ENCODE results near the gene HSD17B3. TPM values are rescaled to one million over a fixed set of nuclear protein-coding genes. Genes with fewer than 3 reads are reported as not detected.
A peak's percentile ranks its signal among the peaks of the same experiment; 100 is the strongest.

The HSD17B3 gene
- total and polyA plus RNA-seq, 7 donors: 0.16 to 1.1 (median 0.30) TPM; not detected in 3

DNA sequence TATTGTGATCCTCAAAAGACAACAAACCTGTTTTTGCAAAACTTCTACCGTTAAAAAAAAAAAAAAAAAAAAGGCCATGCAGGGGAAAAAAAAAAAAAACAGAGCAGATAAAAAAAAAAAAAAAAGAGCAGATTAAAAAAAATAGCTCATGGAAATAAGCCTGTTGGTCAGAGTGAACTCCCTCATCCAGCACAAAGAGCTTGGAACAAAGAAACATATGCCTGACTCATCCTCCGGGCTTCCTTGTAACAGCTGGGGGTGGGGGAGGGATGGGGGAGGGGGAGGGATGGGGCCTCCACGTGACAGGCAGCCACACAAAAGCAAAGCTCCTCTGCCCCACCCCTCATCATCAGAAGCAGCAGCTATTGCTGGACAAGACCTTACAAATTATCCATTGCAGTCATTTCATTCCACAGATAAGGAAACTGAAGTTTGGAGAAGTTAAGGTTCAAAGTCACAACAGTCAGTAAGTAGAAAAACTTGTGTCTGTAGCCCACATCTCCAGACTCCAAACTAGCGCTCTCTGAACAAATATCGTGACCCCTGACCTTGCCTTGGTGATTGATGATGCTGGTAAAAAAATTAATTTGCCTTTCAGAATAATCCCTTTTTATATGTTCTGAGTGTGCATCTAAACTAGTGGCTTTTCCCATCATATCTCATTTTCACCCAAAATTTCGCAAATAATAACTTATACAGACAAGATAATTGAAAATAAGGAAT is 42.6 kb upstream of the HSD17B3 start:
- Histone ChIP-seq H3K9me3 (peaks cover 5% of the 10 kb centered on the region), H3K4me3 (no peak overlapping the region), H3K27me3 (ENCODE audit: insufficient read depth in 3 of 3, low read length in 2 of 3) (no peaks in the 10 kb centered on the region), H3K36me3 (ENCODE audit: insufficient read depth in 1 of 2, low read depth in 1 of 2) (no peaks in the 10 kb centered on the region), H3K4me1 (peaks cover 3% of the 10 kb centered on the region), H3K27ac (no peak overlapping the region)
- DNase-seq (peak in 1 of 2 donors; percentile 40), ATAC-seq (peak; percentile 52 to 80 (median 78))
- no peak for TF ChIP-seq CTCF (IDR thresholded peaks at IDR 0.05)
- intact Hi-C loops (cut with DNase I): loop anchor here in 1 of 2 donors (5.0 kb wide), 1 partner anchor 313 kb away; the partner anchor contains the start of gene PRXL2C
- WGBS, 3 donors: 44 to 47% (median 44%) methylated on average over 6 of the region's 6 CpGs

DNA sequence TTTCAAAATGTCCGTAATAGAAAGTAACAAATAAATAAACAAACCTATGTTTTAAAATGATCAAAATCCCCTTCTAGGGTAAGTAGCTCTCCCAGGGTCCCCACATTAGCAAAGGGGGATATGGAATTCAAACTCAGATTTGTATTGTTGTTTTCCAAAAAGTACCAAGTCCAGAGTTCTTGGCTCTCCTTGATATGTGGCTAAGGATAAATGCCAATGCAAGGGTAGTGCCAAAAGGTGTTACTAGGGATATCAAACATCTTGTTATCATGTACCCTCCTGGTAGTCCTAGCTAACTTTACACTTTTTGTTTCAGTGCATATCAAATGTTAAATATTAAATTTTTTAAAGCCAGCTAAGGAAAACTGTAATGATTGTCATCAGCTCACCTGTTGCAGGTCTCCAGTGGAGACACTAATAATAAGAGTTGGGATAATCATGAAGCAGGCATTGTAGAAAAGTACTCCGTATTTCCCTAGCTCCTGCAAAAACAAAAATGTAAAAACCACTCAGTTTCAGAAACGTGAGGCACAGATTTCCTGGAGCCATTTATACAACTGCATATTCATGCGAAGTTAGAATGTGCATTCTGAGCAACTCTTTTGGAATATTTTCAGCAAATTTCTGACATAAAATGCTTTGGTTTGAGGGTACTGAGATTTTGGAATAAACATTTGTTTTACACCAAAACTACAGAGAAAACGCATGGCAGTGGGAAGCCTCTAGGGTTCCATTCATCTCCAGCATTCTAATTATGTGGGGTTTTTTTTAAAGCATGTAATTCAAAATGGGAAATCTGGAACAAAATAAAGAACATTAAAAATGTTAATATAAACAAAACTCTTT is 41.8 kb upstream of the HSD17B3 start:
- peaks cover 3% of the 10 kb centered on the region for H3K4me1 ChIP-seq
- peaks cover 5% of the 10 kb centered on the region for H3K9me3 ChIP-seq
- DNase-seq: no peak
- no peak overlapping the region for H3K27ac ChIP-seq
- intact Hi-C loops (cut with DNase I): no loop called here
- WGBS, 3 donors: 52 to 57% (median 57%) methylated on average over 5 of the region's 5 CpGs
- ATAC-seq: no peak
- no peak for TF ChIP-seq CTCF (IDR thresholded peaks at IDR 0.05)
- no peaks in the 10 kb centered on the region for H3K27me3 ChIP-seq (ENCODE audit: insufficient read depth in 3 of 3, low read length in 2 of 3)
- no peak overlapping the region for H3K4me3 ChIP-seq
- no peaks in the 10 kb centered on the region for H3K36me3 ChIP-seq (ENCODE audit: insufficient read depth in 1 of 2, low read depth in 1 of 2)

DNA sequence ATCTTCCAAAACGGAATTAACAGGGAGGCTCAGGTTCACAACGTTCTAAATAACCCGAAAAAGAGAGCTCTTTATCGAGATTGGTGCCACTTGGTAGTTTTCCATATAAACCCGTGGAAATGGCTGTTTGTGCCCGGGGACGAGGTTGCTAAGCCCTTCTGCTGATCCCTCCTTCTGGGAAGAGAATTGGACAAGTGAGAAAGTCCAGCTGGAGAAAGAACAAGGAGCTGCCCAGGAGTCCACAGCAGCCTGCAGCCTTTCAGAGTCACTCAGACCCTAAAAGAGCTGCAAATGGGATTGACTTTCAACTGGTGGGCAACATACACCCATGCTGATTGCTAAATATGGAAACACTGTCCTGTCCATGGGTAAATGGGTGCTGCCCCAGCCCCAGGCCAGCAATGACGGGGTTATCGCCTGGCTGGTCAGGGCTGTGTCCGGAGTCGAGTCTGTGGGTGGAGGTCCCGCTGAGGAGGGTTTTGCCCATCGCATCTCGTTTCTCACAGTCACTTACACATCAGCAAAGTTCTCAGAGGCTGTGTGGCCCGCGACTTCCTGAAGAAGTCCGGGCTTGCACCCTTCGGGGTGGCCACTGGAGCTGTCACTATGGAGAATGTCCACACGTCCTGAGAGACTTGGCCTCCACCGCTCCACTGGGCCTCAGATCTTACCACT is 40.7 kb upstream of the HSD17B3 start:
- H3K4me1 ChIP-seq: peaks cover 3% of the 10 kb centered on the region
- no peak for DNase-seq
- no peaks in the 10 kb centered on the region for H3K9me3 ChIP-seq
- no peak overlapping the region for H3K4me3 ChIP-seq
- WGBS, 3 donors: 67 to 86% (median 69%) methylated on average over 20 of the region's 20 CpGs
- no peaks in the 10 kb centered on the region for H3K27me3 ChIP-seq (ENCODE audit: insufficient read depth in 3 of 3, low read length in 2 of 3)
- no peak for TF ChIP-seq CTCF (IDR thresholded peaks at IDR 0.05)
- H3K36me3 ChIP-seq (ENCODE audit: insufficient read depth in 1 of 2, low read depth in 1 of 2): no peaks in the 10 kb centered on the region
- intact Hi-C loops (cut with DNase I): no loop called here
- no peak for ATAC-seq
- no peak overlapping the region for H3K27ac ChIP-seq

DNA sequence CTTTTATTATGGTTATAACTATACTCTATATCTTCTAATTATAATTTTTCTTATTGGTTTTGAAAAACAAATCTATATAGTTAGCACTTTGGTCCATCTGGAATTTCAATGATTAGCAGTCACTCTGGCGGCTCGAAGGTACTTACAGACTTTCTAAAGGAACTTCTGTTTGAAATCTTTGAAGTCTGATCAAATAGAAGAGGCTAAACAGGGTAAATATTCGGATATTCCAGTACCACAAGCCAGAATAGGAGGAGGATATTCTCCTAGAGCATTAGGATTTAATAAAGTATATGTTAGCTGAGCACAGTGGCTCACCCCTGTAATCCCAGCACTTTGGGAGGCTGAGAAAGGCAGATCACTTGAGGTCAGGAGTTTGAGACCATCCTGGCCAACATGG is 38.7 kb upstream of the HSD17B3 start:
- WGBS, 3 donors: 79 to 97% (median 96%) methylated on average over 3 of the region's 3 CpGs
- H3K27ac ChIP-seq: no peak overlapping the region
- peaks cover 3% of the 10 kb centered on the region for H3K4me1 ChIP-seq
- ATAC-seq: no peak
- no peak overlapping the region for H3K4me3 ChIP-seq
- DNase-seq: no peak
- H3K9me3 ChIP-seq: no peaks in the 10 kb centered on the region
- H3K36me3 ChIP-seq (ENCODE audit: insufficient read depth in 1 of 2, low read depth in 1 of 2): no peaks in the 10 kb centered on the region
- no peak for TF ChIP-seq CTCF (IDR thresholded peaks at IDR 0.05)
- no peaks in the 10 kb centered on the region for H3K27me3 ChIP-seq (ENCODE audit: insufficient read depth in 3 of 3, low read length in 2 of 3)
- intact Hi-C loops (cut with DNase I): no loop called here
